GM06990 (cell line): Measurements from ENCODE around the gene CLDND2.

Source experiments
- DNase-seq: peaks from one replicate; pipeline ENCODE4 v3.0.0-alpha.2; 2011; ENCODE audit not compliant: insufficient read length; ENCODE audit errors: extremely low read depth
- H3K27me3 ChIP-seq: replicated peaks from 2 replicates; pipeline ENCODE4 v1.6.0; 2011; ENCODE audit warnings: low read length; ENCODE audit not compliant: control insufficient read depth, insufficient read depth
- H3K36me3 ChIP-seq: 2 replicates; pipeline ENCODE4 v1.5.1; 2011; ENCODE audit warnings: low read length; ENCODE audit not compliant: control insufficient read depth, insufficient read depth
- H3K4me3 ChIP-seq: replicated peaks from 2 replicates; pipeline ENCODE4 v1.5.1; 2011; ENCODE audit warnings: low read depth, mild to moderate bottlenecking, control low read depth, low read length
- CTCF ChIP-seq: IDR thresholded peaks from 2 replicates; pipeline ENCODE4 v1.5.1; 2011; ENCODE audit warnings: low read length, control low read depth, mild to moderate bottlenecking, inconsistent platforms; ENCODE audit not compliant: insufficient read depth, poor library complexity, severe bottlenecking

The CLDND2 gene

DNA sequence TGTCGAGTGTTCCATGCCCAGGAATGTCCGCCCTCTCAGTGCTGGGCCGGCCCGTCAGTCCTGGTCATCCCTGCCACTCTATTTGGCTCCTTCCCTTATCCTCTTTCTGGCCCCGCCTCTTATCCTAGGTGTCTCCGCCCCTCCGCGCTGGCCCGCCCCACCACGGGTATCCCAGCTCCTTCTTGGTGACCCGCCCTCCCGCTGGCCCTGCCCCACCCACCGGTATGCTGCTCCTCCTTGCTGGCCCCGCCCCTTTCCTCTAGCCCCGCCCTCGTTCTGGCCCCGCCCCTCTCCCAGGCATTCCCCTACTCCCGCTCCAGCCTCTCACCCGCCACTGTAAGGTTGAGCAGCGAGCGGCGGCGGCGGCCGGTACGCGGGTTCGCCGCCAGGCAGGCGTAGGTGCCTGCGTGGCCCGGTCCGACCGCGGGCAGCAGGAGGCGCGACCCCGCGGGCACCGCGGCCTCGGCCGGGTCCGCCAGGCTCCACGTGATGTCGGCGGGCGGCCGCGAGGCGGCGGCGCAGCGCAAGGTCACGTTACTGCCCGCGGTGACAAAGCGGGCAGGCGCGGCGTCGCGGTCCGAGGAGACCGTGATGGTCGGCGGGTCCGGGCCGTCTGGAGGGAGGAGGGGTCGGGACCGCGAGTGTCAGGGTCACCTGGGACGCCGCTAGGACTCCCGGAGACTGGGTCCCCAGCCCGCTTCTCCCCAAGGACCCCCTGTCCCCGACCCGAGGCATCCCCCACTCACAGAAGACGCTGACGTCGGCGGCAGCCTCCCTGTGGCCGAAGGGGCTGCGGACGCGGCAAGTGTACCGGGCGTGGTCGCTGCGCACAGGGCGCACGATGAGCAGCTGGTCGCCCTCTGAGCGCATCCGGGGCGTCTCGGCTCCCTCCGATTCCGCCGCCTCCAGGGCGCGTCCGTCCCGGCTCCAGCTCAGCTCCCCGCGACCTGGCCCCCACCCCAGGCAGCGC is 28.8 kb downstream of the CLDND2 start:
- H3K4me3 ChIP-seq = peak overlapping the region; percentile 78
- H3K36me3 ChIP-seq = no peaks in the 10 kb centered on the region
- peak; percentile 3 for TF ChIP-seq CTCF
- DNase-seq = peak; percentile 93
- no peaks in the 10 kb centered on the region for H3K27me3 ChIP-seq

- Histone ChIP-seq H3K27me3 (no peaks in the 10 kb centered on the region), H3K36me3 (no peaks in the 10 kb centered on the region), H3K4me3 (peak overlapping the region; percentile 78)
- DNase-seq = no peak
- TF ChIP-seq CTCF = no peak
Measured at GRCh38 chr19:51339313-51339686, 29.5 kb downstream of the CLDND2 start.

DNA sequence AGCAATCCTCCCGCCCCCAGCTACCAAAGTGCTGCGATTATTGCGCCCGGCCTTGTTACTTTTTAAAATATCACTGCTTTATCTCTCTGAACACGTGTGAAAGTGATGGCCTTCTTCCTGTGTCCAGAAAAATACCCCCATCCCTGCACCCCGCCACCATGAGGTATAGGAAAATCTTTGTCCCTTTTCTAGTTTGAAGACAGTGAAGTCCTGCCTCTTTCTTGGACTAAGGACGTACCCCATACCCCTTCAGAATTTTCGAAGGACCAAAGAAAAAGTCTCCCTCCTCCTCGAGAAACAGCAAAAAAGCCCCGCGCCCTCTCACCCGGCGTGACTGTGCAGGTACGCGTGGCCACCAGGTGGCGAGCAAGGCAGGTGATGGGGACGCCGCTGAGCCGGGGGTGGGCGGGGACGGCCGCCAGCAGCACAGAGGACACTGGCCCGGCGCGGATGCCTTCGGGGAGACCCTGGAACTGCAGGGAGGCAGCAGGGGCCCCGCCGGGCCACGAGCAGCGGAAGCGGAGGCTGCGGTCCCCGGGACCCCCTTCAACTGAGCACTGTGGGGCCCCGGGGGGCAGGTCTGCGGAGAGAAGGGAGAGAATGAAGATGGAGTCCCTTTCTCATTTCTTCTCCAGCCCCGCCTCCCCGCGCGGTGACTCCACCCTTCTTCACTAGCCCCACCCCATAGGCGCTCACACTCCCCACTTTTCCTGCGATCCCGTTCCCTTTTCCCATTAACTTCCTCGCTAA is 30.1 kb downstream of the CLDND2 start:
- DNase-seq = peak; percentile 88
- H3K36me3 ChIP-seq = no peaks in the 10 kb centered on the region
- H3K27me3 ChIP-seq = no peaks in the 10 kb centered on the region
- peak overlapping the region; percentile 78 for H3K4me3 ChIP-seq
- TF ChIP-seq CTCF = peak; percentile 92

- Histone ChIP-seq H3K27me3 (no peaks in the 10 kb centered on the region), H3K4me3 (no peak overlapping the region), H3K36me3 (no peaks in the 10 kb centered on the region)
- DNase-seq = no peak
- TF ChIP-seq CTCF = no peak
Measured at GRCh38 chr19:51337861-51338562, 30.8 kb downstream of the CLDND2 start.

GRCh38 chr19:51337141-51337860 is 31.5 kb downstream of the CLDND2 start:
- no peak overlapping the region for H3K4me3 ChIP-seq
- DNase-seq = no peak
- TF ChIP-seq CTCF = no peak
- H3K27me3 ChIP-seq = no peaks in the 10 kb centered on the region
- no peaks in the 10 kb centered on the region for H3K36me3 ChIP-seq
